Endothelial cell of umbilical vein (primary cell): ENCODE measurements around the gene OAS3. TPM values are rescaled to one million over a fixed set of nuclear protein-coding genes. Genes with fewer than 3 reads are reported as not detected.

ENCODE experiments used
- BruUV-seq: library from RNA; stranded (reverse); fragments of 400-500 nt; replicated peaks from 2 replicates; lab custom pipeline; 2021; lab: Mats Ljungman, UMichigan
- CTCF ChIA-PET: fragments of 300-600, 350-600 bp; sonication (Branson Sonifier 250); formaldehyde crosslinking; loops from one replicate; lab custom pipeline; 2021; ENCODE audit warnings: antibody characterized with exemption, inconsistent platforms; lab: Charles Lee
- POLR2A ChIA-PET: fragments of 300-600, 350-600 bp; sonication (Branson Sonifier 250); formaldehyde crosslinking; loops from one replicate; lab custom pipeline; 2021; ENCODE audit warnings: antibody characterized with exemption, inconsistent platforms; lab: Charles Lee
- DNase-seq: peaks from one replicate; pipeline ENCODE4 v3.0.0-alpha.2; 2011; ENCODE audit warnings: low read depth, low spot score
- FAIRE-seq: peaks from 2 replicates; lab custom pipeline; 2011; peaks lifted over from hg19 to GRCh38; lab: Jason Lieb, UNC
- H2AFZ ChIP-seq: 2 replicates; pipeline ENCODE4 v1.6.0; 2012; ENCODE audit warnings: low read depth, low read length, control low read depth, inconsistent platforms
- H3K27ac ChIP-seq: 2 replicates; pipeline ENCODE4 v1.5.1; 2011; ENCODE audit warnings: low read depth, mild to moderate bottlenecking, control low read depth, low read length, moderate library complexity; ENCODE audit not compliant: insufficient read depth
- H3K27me3 ChIP-seq, 2 experiments: 2 replicates each; pipeline versions ENCODE4 v1.6.0 to v1.6.1; 2011; ENCODE audit warnings: low read length in 2 of 2, mixed read lengths in 1 of 2; ENCODE audit not compliant: control insufficient read depth in 2 of 2, insufficient read depth in 2 of 2
- H3K36me3 ChIP-seq, 2 experiments: 2 replicates in 1 of 2; 3 replicates in 1 of 2; pipeline ENCODE4 v1.5.1; 2011; ENCODE audit warnings: low read length in 2 of 2, mild to moderate bottlenecking in 1 of 2, moderate library complexity in 1 of 2; ENCODE audit not compliant: control insufficient read depth in 2 of 2, insufficient read depth in 2 of 2; ENCODE audit errors: extremely low read depth in 1 of 2
- H3K4me1 ChIP-seq: 3 replicates; pipeline ENCODE4 v1.5.1; 2011; ENCODE audit warnings: mild to moderate bottlenecking, low read length; ENCODE audit not compliant: control insufficient read depth, insufficient read depth; ENCODE audit errors: extremely low read depth
- H3K4me2 ChIP-seq: 2 replicates; pipeline ENCODE4 v1.6.1; 2011; ENCODE audit warnings: low read length, control low read depth, mixed read lengths; ENCODE audit not compliant: insufficient read depth
- H3K4me3 ChIP-seq, 3 experiments: fragments of 200-600 bp in 1 of 3; sonication (generic), shearing (Covaris generic) in 1 of 3; replicated peaks in 1 of 3; 2 replicates each; pipeline ENCODE4 v1.5.1; 2011 to 2016; ENCODE audit warnings: control low read depth in 3 of 3, low read length in 3 of 3, mild to moderate bottlenecking in 2 of 3, inconsistent platforms in 1 of 3, low read depth in 1 of 3, moderate library complexity in 1 of 3; ENCODE audit not compliant: insufficient read depth in 1 of 3
- H3K79me2 ChIP-seq: 2 replicates; pipeline ENCODE4 v1.6.0; 2012; ENCODE audit warnings: low read length, inconsistent platforms; ENCODE audit not compliant: control insufficient read depth, insufficient read depth
- H3K9ac ChIP-seq: replicated peaks from 2 replicates; pipeline ENCODE3; 2011; ENCODE audit warnings: low read length, control low read depth; ENCODE audit not compliant: insufficient read depth; ENCODE audit errors: extremely low read depth
- H3K9me1 ChIP-seq: replicated peaks from 3 replicates; pipeline ENCODE4 v1.6.0; 2011; ENCODE audit warnings: mild to moderate bottlenecking, low read length; ENCODE audit not compliant: control insufficient read depth, insufficient read depth; ENCODE audit errors: extremely low read depth
- H3K9me3 ChIP-seq: replicated peaks from 2 replicates; pipeline ENCODE4 v1.5.1; 2012; ENCODE audit warnings: low read length, inconsistent platforms; ENCODE audit not compliant: control insufficient read depth, insufficient read depth
- H4K20me1 ChIP-seq: replicated peaks from 2 replicates; pipeline ENCODE3; 2011; ENCODE audit warnings: mild to moderate bottlenecking, low read length; ENCODE audit not compliant: control insufficient read depth, insufficient read depth; ENCODE audit errors: extremely low read depth
- EZH2 ChIP-seq: IDR thresholded peaks from 2 replicates; pipeline ENCODE4 v1.6.1; 2012; ENCODE audit warnings: borderline replicate concordance, low read depth, mild to moderate bottlenecking, moderate library complexity, low read length, inconsistent platforms; ENCODE audit not compliant: severe bottlenecking
- FOS ChIP-seq: IDR thresholded peaks from 2 replicates; pipeline ENCODE4 v1.6.1; 2011; ENCODE audit warnings: mild to moderate bottlenecking, low read length, moderate library complexity, borderline replicate concordance; ENCODE audit not compliant: insufficient read depth
- GATA2 ChIP-seq: IDR thresholded peaks from 2 replicates; pipeline ENCODE4 v1.7.0; 2011; ENCODE audit warnings: low read depth, mild to moderate bottlenecking, moderate library complexity, mixed read lengths, low read length; ENCODE audit not compliant: insufficient read length, insufficient read depth
- JUN ChIP-seq: IDR thresholded peaks from 2 replicates; pipeline ENCODE4 v1.6.1; 2011; ENCODE audit warnings: borderline replicate concordance, low read depth; ENCODE audit not compliant: insufficient read length, insufficient read depth
- MYC ChIP-seq: IDR thresholded peaks from one replicate; pipeline ENCODE4 v1.6.1; 2011; ENCODE audit warnings: mild to moderate bottlenecking, low read depth, low read length
- POLR2A ChIP-seq: IDR thresholded peaks from 2 replicates; pipeline ENCODE4 v1.6.1; 2012; ENCODE audit warnings: low read depth, mild to moderate bottlenecking, control low read depth, low read length
- POLR2AphosphoS5 ChIP-seq: IDR thresholded peaks from 2 replicates; pipeline ENCODE4 v1.6.1; 2012; ENCODE audit warnings: low read depth, mild to moderate bottlenecking, control low read depth, low read length, moderate library complexity; ENCODE audit not compliant: insufficient read depth
- dilution Hi-C: fragments of 300-500 bp; cut with MboI; formaldehyde crosslinking; loops from one replicate; pipeline ENCODE4 v1.15.0; 2019; ENCODE audit warnings: low sequenced_read_pairs; ENCODE audit not compliant: extremely low pct_ligation_motif_present
- intact Hi-C: fragments of 100-400 bp; cut with micrococcal nuclease; formaldehyde crosslinking; loops from one replicate; pipeline ENCODE4 v1.10.0; 2022
- polyA plus RNA-seq, 4 experiments: library from polyadenylated mRNA; depleted of rRNA in 3 of 4; stranded (reverse) in 3 of 4; unstranded in 1 of 4; fragments of >200 nt; gene quantifications; 2 replicates each; pipeline versions ENCODE4 v1.2.1 to v1.2.3, GENCODE V29; 2011 to 2012; ENCODE audit warnings: missing spikeins in 1 of 4
- total RNA-seq: library from RNA; stranded (reverse); gene quantifications from 2 replicates; pipeline ENCODE4 v1.2.3, GENCODE V29; 2021
- TF ChIP-seq, protein P1 (sequence below): IDR thresholded peaks from 2 replicates; pipeline ENCODE4 v1.6.1; 2011; ENCODE audit not compliant: insufficient read depth, insufficient read length
- TF ChIP-seq, protein P2 (sequence below), 2 donors: IDR thresholded peaks; 1 replicate in 1 of 2; 2 replicates in 1 of 2; pipeline ENCODE4 v1.5.1; 2011; ENCODE audit warnings: low read length in 2 of 2, mild to moderate bottlenecking in 2 of 2, moderate library complexity in 2 of 2, control low read depth in 1 of 2, inconsistent platforms in 1 of 2, low read depth in 1 of 2; ENCODE audit not compliant: insufficient read depth in 1 of 2; ENCODE audit errors: extremely low read depth in 1 of 2

The OAS3 gene
- total and polyA plus RNA-seq, 2 donors (not counting 3 experiments of a cell fraction or from before 2014, with no cell fraction given), result 13.1 to 19.8 TPM

DNA sequence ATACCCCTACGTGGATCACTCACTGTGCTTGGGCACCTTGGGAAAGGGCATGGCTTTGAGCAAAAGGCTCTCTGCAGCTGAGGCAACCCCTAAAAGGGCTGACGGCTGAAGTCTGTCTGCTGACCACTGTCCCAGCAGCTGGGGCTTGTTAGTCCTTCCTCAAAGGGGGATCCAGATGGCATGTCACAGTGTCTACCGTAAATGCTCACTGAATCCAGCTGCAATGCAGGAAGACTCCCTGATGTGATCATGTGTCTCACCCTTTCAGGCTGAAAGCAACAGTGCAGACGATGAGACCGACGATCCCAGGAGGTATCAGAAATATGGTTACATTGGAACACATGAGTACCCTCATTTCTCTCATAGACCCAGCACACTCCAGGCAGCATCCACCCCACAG lies 19.2 kb upstream of the OAS3 start:
- H3K9ac ChIP-seq, result no peak overlapping the region
- H3K4me3 ChIP-seq, result no peak overlapping the region
- DNase-seq (no peak), FAIRE-seq (no peak)
- no TSS peak for BruUV-seq
- intact Hi-C loops (no loop called here), dilution Hi-C loops (no loop called here)
- H4K20me1 ChIP-seq, result no peaks in the 10 kb centered on the region
- H3K27ac ChIP-seq, result no peak overlapping the region
- no peaks in the 10 kb centered on the region for H3K9me1 ChIP-seq
- no peaks in the 10 kb centered on the region for H3K27me3 ChIP-seq
- ChIA-PET POLR2A (no interaction called here), CTCF (interaction anchor here (0.7 to 1.5 kb wide), 2 partner anchors 12 to 74 kb away, joined by 3 read pairs; partner anchors contain the start of gene OAS1)
- no peak overlapping the region for H2AFZ ChIP-seq
- TF ChIP-seq, protein P1, sequence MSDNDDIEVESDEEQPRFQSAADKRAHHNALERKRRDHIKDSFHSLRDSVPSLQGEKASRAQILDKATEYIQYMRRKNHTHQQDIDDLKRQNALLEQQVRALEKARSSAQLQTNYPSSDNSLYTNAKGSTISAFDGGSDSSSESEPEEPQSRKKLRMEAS, result no peak
- TF ChIP-seq GATA2, result no peak
- H3K79me2 ChIP-seq, result no peaks in the 10 kb centered on the region
- no peaks in the 10 kb centered on the region for H3K36me3 ChIP-seq
- H3K4me1 ChIP-seq, result no peaks in the 10 kb centered on the region
- no peak overlapping the region for H3K4me2 ChIP-seq
- no peaks in the 10 kb centered on the region for H3K9me3 ChIP-seq

DNA sequence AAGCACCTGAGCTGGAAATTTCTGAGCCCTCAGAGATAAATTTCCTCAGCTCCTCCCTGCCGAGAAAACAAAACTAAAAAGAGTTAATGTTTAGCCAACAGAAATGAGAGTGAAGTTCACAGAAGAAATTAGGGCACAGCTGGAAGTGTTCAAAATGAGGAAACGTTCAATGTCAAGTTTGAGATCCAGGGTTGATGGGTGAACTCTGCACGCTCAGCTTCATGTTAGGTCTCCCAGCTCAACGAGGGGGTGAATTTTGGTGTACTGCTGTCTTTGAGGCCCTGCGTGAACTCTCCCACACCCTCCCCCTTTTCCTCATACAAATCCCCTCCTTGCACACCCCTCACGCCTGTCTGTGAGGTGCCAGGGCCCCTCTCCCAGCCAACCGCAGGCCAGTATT lies 13.3 kb upstream of the OAS3 start:
- Histone ChIP-seq H4K20me1 (no peaks in the 10 kb centered on the region), H3K4me1 (no peaks in the 10 kb centered on the region), H3K36me3 (no peaks in the 10 kb centered on the region), H3K9me3 (no peaks in the 10 kb centered on the region), H3K27ac (no peak overlapping the region), H3K4me3 (no peak overlapping the region), H3K27me3 (peaks cover 0 to 2% of the 10 kb centered on the region in 2 experiments), H3K79me2 (no peaks in the 10 kb centered on the region), H3K4me2 (no peak overlapping the region), H3K9me1 (no peaks in the 10 kb centered on the region), H3K9ac (no peak overlapping the region), H2AFZ (no peak overlapping the region)
- dilution Hi-C loops (no loop called here), intact Hi-C loops (no loop called here)
- FAIRE-seq (no peak), DNase-seq (no peak)
- ChIA-PET CTCF (interaction anchor here (1.0 to 1.2 kb wide), 2 partner anchors 18 to 24 kb away, joined by 3 to 7 read pairs; partner anchors contain the start of gene OAS1), POLR2A (interaction anchor here (0.7 kb wide), 1 partner anchor 794 kb away, joined by 3 read pairs; no protein-coding TSS in a partner anchor)
- no TSS peak for BruUV-seq
- TF ChIP-seq POLR2A (no peak), GATA2 (no peak), FOS (no peak), EZH2 (no peak), JUN (no peak), POLR2AphosphoS5 (no peak), MYC (no peak)
- TF ChIP-seq, protein P2, sequence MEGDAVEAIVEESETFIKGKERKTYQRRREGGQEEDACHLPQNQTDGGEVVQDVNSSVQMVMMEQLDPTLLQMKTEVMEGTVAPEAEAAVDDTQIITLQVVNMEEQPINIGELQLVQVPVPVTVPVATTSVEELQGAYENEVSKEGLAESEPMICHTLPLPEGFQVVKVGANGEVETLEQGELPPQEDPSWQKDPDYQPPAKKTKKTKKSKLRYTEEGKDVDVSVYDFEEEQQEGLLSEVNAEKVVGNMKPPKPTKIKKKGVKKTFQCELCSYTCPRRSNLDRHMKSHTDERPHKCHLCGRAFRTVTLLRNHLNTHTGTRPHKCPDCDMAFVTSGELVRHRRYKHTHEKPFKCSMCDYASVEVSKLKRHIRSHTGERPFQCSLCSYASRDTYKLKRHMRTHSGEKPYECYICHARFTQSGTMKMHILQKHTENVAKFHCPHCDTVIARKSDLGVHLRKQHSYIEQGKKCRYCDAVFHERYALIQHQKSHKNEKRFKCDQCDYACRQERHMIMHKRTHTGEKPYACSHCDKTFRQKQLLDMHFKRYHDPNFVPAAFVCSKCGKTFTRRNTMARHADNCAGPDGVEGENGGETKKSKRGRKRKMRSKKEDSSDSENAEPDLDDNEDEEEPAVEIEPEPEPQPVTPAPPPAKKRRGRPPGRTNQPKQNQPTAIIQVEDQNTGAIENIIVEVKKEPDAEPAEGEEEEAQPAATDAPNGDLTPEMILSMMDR (IDR thresholded peaks at IDR 0.05; ENCODE audit: extremely low read depth in 1 of 2, insufficient read depth in 1 of 2, low read depth in 1 of 2, low read length in 2 of 2), result no peak
- TF ChIP-seq, protein P1, result no peak
